Measurements from ENCODE around the gene SIAE.

SIAE gene

DNA sequence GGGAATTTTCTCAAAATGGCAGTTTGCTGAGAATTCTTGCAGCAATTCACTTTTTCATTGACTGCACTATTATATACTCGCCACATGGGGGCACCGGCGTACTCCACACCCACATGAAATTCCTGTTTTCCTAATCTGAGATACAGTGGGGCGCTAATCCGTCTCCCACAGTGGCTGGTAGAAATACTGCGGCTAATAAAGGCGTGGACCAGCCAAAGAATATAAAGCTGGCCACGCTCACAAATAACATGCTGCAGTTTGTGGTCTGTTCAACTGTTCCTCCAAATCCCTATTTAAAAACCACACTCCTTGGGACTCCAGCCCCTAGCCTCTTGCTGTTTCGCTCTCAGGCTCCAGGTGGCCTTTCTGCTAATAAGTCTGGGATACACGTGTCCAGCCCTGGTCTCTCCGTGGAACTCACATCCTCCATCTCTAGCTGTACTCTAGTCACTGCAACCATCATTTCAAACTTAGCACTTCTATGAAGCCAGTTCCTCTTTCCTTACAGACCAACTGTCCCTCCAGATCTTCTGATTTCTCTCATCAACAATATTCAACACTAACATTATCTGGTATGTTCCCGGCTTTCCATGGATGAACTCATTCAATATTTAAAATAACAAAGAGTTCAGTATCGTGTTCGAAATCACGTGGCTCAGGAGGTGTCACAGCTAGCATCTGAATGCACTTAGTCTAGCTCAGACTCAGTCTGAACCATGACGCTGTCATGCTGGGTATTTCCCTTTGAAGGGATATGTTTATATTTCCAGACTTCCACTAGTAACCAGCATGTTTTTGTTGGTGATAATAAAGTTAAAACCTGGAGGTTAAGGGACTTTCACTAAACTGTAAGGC is 28.9 kb downstream of the SIAE start:
- Mint-ChIP-seq H3K4me3 (no peak overlapping the region), H3K4me1 (no peaks in the 10 kb centered on the region), H3K27me3 (no peaks in the 10 kb centered on the region), H3K27ac (no peak overlapping the region), H3K36me3 (no peaks in the 10 kb centered on the region), H3K9me3 (no peaks in the 10 kb centered on the region)

DNA sequence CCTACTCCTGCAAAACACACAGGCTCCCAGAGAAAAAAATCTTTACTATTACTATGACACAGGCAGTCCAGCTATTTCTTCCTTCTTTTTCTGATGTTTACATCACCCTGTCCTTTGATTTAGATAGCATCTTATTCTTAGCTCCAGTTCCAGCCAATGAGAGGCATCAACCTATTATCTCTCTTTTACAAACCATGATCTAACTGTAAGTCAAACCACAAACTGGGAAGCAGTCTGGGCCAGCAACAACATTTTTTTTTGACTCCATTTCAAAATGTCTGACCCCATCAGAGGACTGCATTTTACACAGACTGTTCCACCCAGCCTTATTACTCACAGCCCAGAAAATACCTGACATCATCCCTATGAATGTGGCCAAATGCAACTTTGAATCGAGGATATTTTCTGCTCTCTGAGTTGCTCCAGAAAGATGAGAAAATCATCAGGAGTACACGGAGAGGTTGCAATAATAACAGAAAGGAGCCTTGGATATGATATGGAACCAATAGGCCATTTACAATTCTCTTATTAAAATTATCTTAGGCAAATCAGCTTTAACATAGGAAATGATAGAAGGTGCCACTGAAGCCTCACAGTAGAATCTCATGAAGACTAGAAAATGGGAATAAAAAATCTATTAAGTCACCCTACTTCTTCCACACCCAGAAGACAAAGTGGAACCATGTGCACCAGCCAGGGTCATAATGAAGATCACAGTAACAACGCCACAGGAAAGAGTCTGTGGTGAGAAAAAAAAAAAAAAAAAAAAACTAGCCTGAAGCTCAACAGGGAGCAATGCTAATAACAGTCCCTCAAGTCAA is 29.7 kb downstream of the SIAE start:
- Mint-ChIP-seq H3K4me3 (no peak overlapping the region), H3K27me3 (no peaks in the 10 kb centered on the region), H3K4me1 (no peaks in the 10 kb centered on the region), H3K27ac (no peak overlapping the region), H3K9me3 (no peaks in the 10 kb centered on the region), H3K36me3 (no peaks in the 10 kb centered on the region)

DNA sequence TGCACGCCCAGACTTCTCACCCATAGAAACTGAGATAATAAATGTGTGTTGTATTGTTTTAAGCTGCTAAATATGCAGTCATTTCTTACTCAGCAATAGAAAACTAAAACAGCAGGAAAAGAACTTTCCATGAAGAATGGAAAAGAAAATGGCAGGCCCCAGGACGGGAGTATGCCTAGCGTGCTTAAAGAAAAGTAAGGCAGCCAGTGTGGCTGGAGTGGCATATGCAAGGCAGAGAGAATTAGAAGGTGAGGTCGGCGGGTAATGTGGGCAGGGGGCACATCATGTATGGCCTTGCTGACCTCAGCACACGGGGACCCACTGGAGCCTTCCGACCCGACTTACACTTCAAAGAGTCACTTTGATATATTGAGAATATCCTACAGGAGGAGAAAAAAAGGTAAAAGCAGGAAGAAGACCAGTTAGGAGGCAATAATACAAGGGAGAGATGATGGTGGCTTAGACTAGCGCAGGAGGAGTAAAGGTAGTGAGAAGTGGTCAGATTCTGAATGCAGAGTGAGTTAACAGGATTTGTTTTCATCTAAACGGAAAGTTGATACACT is 30.4 kb downstream of the SIAE start:
- Mint-ChIP-seq H3K4me3 (no peak overlapping the region), H3K9me3 (no peaks in the 10 kb centered on the region), H3K4me1 (no peaks in the 10 kb centered on the region), H3K27me3 (no peaks in the 10 kb centered on the region), H3K36me3 (peaks cover 2% of the 10 kb centered on the region), H3K27ac (no peak overlapping the region)

DNA sequence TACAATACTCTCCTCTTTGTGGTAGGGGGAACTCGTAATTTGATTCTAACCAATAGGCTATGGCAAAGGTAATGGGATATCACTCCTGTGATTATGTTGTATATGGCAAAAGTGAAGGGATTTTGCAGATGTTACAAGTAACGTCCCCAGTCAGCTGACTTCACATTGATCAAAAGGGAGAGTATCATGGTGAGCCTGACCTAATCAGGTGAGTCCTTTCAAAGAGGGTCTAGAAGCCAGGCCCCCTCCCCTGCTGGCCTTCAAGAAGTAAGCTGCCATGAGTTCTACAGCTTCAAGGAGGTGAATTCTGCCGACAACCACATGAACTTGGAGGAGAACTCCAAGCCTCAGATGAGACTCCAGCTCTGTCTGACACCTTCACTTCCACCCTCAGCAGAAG is 30.9 kb downstream of the SIAE start:
- no peak overlapping the region for H3K4me3 Mint-ChIP-seq
- H3K27ac Mint-ChIP-seq: no peak overlapping the region
- H3K27me3 Mint-ChIP-seq: no peaks in the 10 kb centered on the region
- H3K36me3 Mint-ChIP-seq: peaks cover 4% of the 10 kb centered on the region
- no peaks in the 10 kb centered on the region for H3K9me3 Mint-ChIP-seq
- H3K4me1 Mint-ChIP-seq: no peaks in the 10 kb centered on the region

DNA sequence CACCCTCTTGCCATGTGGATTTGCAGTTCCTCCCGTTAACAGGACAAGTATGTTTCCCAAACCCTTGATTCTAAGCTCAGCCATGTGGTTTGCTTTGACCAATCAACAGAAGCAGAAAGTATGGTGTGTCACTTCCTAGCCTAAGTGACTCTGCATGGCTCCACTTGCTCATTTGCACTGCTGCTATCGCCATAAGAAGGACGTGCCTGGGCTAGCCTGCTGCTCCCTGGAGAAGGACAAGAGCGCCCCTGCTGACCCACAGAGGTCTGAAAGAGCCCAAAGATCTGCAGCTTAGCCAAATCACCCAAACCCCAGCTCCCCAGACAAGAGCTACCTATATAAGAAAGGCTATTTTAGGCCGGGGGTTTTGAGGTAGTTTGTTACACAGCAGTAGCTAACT is 32.9 kb downstream of the SIAE start:
- Mint-ChIP-seq H3K27me3 (no peaks in the 10 kb centered on the region), H3K36me3 (peaks cover 9% of the 10 kb centered on the region), H3K4me3 (no peak overlapping the region), H3K27ac (no peak overlapping the region), H3K9me3 (no peaks in the 10 kb centered on the region), H3K4me1 (no peaks in the 10 kb centered on the region)

DNA sequence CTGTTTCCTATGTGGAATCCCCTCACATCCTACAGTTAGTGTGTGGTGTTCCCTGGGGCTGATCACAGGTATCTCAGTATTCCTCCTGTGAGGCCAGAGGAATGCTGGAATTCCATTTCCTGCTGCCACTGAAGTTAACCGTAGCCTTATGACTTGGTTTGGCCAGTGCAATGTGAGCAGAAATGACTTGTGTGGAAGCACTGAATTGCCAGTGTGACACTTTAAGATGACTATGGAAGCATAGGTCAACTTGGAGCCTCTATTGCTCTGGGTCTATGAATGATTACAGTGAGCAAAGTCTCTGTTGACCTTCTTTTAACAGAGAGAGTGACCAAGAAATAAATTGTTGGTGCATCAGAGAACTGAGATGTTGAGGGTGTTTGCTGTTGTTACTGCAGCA is 34.4 kb downstream of the SIAE start:
- Mint-ChIP-seq H3K27me3 (no peaks in the 10 kb centered on the region), H3K27ac (no peak overlapping the region), H3K4me1 (no peaks in the 10 kb centered on the region), H3K4me3 (no peak overlapping the region), H3K36me3 (peaks cover 9% of the 10 kb centered on the region), H3K9me3 (no peaks in the 10 kb centered on the region)

DNA sequence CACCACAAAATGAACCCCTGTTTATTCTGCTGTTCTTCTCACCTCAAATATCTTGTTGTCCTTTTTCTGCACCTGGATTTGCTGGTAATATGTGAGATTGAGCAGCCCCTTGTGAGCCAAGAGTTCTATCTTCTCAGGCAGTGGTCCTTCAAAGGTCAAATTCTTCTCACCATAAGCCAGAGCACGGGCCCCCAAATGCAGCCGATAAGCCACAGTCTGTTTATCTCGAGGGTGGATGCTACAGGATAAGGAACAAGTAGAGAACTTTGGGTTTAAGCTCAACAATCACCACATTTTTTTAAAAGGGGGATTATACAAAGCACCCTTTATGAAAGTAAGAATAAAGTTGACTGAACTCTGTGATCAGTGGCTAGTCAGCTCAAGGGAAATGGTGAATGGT is 35.0 kb downstream of the SIAE start:
- H3K27me3 Mint-ChIP-seq: no peaks in the 10 kb centered on the region
- no peak overlapping the region for H3K4me3 Mint-ChIP-seq
- H3K36me3 Mint-ChIP-seq: peaks cover 9% of the 10 kb centered on the region
- peak overlapping the region; percentile 76 for H3K27ac Mint-ChIP-seq
- no peaks in the 10 kb centered on the region for H3K9me3 Mint-ChIP-seq
- no peaks in the 10 kb centered on the region for H3K4me1 Mint-ChIP-seq

DNA sequence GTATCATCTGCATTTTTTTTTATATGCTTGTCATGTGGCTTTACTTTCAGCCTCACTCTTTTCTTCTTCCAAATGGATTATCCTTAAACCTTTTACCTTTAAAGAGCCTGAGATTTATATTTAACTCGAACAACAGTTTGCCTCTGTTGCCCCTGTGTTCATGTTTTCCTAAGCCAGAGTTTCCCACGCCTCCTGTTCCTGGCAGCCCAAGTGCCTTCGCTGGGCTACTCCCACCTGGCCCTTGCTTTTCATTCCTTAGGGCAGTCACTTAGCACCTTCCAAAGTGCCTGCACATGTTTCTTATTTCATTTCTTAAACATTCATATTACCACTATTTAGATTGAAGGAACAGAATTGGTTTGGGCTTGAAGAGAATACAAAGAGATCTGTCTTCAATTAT is 37.6 kb downstream of the SIAE start:
- Mint-ChIP-seq H3K9me3 (no peaks in the 10 kb centered on the region), H3K36me3 (peaks cover 9% of the 10 kb centered on the region), H3K27ac (peak overlapping the region; percentile 73), H3K4me3 (no peak overlapping the region), H3K27me3 (no peaks in the 10 kb centered on the region), H3K4me1 (no peaks in the 10 kb centered on the region)

DNA sequence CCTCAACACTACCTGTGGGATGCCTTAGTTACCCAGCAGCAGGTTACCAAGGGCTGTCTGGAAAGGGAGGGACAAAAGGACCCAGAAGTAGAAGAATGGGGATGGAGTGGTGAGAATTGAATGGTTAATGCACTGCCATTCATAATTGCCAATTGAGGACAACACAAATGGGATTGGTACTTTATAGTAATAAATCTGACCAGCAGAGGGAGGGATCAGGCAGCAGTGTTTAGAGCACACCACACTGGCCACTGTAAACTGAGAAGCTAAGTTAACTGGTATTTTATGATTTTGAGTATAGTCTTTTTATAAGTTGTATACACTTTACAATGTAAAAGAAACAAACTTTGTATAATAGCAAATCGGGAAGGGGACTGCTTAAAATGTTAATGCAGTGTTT is 40.2 kb downstream of the SIAE start:
- Mint-ChIP-seq H3K27ac (no peak overlapping the region), H3K4me1 (no peaks in the 10 kb centered on the region), H3K27me3 (no peaks in the 10 kb centered on the region), H3K36me3 (peaks cover 11% of the 10 kb centered on the region), H3K9me3 (no peaks in the 10 kb centered on the region), H3K4me3 (no peak overlapping the region)

DNA sequence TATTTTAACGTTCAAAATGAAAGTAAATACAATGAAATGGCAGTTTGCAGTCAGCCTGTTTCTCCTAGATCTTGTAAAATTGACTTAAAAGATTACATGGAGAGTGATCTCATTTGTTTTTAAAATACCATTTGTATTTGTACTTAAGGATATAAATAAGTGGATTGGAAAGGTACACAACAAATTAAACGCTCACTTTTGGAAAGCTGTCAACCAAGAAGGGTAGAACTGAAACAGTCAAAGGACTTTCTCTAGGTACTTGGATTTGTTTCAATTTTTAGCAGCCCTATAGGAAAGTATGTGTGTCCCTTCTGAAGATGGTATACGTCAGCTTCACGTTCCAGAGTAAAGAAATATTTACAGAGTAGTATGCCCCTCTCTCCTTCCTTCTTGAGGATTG is 43.6 kb downstream of the SIAE start:
- H3K4me1 Mint-ChIP-seq: peaks cover 19% of the 10 kb centered on the region
- H3K27ac Mint-ChIP-seq: no peak overlapping the region
- H3K4me3 Mint-ChIP-seq: no peak overlapping the region
- H3K27me3 Mint-ChIP-seq: no peaks in the 10 kb centered on the region
- H3K9me3 Mint-ChIP-seq: no peaks in the 10 kb centered on the region
- peaks cover 12% of the 10 kb centered on the region for H3K36me3 Mint-ChIP-seq

DNA sequence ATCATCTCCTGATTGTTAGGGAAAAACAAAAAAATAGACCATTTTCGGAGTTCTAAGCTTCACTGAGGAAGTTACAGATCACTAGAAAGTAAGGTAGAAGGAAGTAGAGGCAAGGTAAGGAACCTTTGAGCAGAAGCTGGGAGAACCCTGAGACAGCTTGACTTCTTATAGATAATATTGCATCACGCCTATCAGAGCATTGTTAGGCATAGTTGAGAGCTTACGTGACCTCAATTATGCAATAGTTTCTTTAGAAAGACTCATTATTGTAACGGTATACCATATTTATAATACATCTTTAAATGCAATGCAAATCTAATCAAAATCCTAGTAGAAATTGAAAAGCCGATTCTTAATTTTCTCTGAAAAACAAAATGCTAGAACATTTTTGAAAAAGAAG is 46.0 kb downstream of the SIAE start:
- H3K4me1 Mint-ChIP-seq: peaks cover 31% of the 10 kb centered on the region
- no peaks in the 10 kb centered on the region for H3K9me3 Mint-ChIP-seq
- no peak overlapping the region for H3K27ac Mint-ChIP-seq
- no peaks in the 10 kb centered on the region for H3K27me3 Mint-ChIP-seq
- no peak overlapping the region for H3K4me3 Mint-ChIP-seq
- peaks cover 13% of the 10 kb centered on the region for H3K36me3 Mint-ChIP-seq

DNA sequence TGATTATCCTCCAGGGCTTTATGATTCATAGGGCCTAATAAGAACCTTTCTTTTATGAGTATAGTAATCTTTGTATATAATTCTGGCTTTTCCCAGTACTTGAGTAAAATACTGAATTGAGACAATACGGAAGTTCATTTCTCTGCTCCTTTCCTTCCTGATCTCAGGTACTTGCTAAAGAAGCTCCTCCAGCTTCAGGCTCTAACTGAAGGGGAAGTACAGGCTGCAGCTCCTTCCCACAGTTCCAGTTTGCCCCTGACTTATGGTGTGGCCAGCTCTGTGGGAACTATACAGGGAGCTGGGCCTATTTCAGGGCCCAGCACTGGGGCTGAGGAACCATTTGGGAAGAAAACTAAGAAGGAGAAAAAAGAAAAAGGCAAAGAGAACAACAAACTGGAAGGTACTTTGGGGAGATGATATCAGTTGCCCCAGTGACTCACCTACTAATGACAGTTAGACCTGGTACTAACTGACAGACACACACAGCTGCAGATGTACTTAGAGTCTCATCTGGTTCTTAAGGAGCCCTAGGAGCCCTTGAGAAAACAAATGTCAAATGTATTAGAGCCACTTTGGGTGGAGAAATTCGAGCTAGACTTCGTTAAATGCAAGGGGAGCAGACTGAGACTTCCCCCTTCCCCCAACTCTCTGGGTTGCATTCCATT is 47.9 kb downstream of the SIAE start:
- Mint-ChIP-seq H3K4me1 (peaks cover 36% of the 10 kb centered on the region), H3K27ac (peak overlapping the region; percentile 89), H3K27me3 (no peaks in the 10 kb centered on the region), H3K9me3 (no peaks in the 10 kb centered on the region), H3K4me3 (no peak overlapping the region), H3K36me3 (peaks cover 13% of the 10 kb centered on the region)

DNA sequence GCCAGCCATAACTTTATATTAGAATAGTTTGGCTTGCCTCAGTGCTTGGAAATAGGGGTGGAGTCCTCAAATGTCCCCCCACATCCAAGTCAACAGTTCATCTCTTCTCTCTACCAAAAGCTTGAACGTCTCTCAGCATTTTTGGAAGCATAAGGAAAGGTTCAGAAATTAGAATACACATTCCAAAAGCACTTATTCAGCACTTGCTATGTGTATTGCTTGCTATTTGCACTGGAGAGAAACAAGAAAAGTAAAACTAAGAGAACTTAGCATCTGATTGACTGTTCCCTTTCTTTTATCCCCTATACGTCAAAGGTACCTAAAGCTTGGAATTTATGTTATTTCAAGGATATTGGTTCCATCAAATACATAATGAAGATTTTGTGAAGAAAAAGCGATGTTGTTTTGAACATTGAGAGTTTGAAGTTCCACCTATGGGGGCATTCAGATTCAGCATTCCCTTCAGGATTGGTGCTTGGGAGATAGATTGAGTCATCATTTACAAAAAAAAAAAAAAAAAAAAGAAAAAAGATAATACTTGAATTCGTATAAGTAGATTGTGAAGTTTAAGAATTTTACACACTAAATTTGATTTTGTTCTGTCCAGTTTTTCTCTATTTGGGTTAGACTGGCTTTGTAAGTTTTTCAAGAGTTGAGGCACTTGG is 49.5 kb downstream of the SIAE start:
- H3K27me3 Mint-ChIP-seq: peaks cover 1% of the 10 kb centered on the region
- peaks cover 13% of the 10 kb centered on the region for H3K36me3 Mint-ChIP-seq
- H3K4me3 Mint-ChIP-seq: peak overlapping the region; percentile 88
- peak overlapping the region; percentile 97 for H3K27ac Mint-ChIP-seq
- H3K9me3 Mint-ChIP-seq: no peaks in the 10 kb centered on the region
- peaks cover 36% of the 10 kb centered on the region for H3K4me1 Mint-ChIP-seq

DNA sequence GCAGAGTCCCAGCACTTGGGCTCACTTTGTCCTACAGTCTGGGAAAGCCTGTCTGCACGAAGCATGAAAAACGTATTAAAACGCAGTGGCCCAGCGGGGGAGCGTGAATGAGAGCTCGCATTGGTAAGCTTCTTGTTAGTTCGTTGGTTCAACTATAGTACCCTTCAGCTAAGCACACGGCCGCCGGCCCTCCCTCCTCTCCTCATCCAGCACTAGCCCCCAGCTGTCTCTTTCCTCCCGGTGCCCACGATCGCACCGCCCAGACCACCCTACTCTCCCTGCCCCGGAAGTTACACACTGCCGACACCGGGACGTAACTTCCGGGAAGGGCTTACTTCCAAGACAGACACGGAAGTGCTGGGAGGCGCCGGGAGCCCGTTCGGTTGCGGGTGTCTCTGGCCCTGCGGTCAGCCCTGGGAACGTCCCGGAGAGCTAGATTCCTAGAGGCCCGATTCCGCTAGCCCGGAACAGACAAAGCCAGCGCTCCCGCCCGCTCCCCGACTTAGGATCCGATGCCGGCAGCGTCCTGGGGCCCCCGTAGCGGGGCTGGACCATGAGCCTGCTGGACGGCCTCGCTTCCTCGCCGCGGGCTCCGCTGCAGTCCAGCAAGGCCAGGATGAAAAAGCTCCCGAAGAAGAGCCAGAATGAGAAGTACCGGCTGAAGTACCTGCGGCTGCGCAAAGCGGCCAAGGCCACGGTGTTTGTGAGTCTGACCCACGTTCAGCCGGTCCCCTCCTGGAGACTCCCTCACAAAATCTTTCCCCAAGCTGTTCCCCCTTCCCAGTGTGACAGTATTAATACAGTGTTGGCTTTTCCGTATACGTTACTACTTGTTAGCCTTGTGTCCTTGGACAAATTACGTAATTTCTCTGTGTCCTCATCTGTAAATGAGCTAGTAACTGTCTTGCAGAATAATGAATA is 50.7 kb downstream of the SIAE start, which contains the start of gene TBRG1:
TBRG1 (plus strand) TSS at position 334 of the 921 bp plus-strand sequence; CDS start at position 554, 220 bp downstream.
- peaks cover 3% of the 10 kb centered on the region for H3K27me3 Mint-ChIP-seq
- peak within 1 kb of the TSS; percentile 97 for H3K27ac Mint-ChIP-seq
- H3K4me3 Mint-ChIP-seq: peak within 1 kb of the TSS; percentile 88

More for the DNA sequence above, 50.7 kb downstream of the SIAE start, which contains the start of gene TBRG1:
- Mint-ChIP-seq H3K36me3 (peaks cover 9% of the 10 kb centered on the region), H3K9me3 (no peaks in the 10 kb centered on the region), H3K4me1 (peaks cover 36% of the 10 kb centered on the region)
